ENCODE data around the gene COPZ2. TPM values are rescaled to one million over a fixed set of nuclear protein-coding genes. Genes with fewer than 3 reads are reported as not detected.
"Not testable (repeated sequence)": the region's sequence is repeated elsewhere in the genome, so short reads cannot be mapped to it uniquely, and the experiment has no call there.

The COPZ2 gene
- total RNA-seq, 1 donor, result 121 TPM

DNA sequence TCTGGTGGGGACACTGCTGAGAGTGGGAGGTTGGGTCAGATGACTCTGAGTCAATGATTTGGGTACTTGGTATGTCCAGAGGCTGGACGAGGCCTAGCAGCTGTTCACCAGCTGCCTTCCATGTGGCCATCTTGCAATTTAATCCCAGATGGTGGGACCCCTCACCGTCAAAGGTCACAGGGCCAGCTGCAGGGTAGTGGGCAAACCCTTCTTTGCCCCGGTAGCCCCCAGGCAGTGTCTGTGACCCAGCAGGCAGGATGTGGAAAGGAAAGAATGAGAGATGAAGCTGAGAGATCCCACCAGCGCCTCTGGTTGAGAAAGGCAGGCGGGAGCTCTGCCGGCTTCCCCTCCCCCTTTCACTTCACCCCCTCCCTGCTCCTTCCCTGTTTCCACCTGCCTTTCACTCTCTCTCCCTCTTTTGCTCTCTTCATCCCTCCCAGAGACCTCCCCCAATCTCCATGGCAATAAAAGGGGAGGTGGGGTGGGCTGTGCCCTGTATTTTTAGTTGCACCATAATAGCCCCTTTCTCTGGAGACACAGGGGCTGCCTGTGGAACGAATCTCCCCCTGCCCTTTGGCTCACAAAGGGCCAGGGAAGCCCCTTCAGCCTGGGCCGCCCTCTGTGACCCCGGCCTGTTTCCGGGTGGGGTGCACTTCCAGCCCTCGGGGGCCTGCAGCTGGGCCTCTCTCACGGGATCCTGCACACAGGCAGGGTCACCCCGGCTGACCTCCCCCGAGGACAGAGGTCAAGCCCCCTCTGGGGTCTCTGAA lies 46.5 kb downstream of the COPZ2 start:
- DNase-seq (ENCODE audit: insufficient read length, low spot score, missing footprints), result peak; percentile 50
- no peaks in the 10 kb centered on the region for H4K20me1 ChIP-seq (ENCODE audit: insufficient read depth, low read length)
- no peak overlapping the region for H3K4me2 ChIP-seq (ENCODE audit: insufficient read depth, low read length)
- H3K9me3 ChIP-seq (ENCODE audit: low read depth, low read length), result no peaks in the 10 kb centered on the region
- H3K79me2 ChIP-seq (ENCODE audit: insufficient read depth, low read length), result no peaks in the 10 kb centered on the region
- no peak overlapping the region for H3K4me3 ChIP-seq (ENCODE audit: insufficient read depth, low read length)
- peak overlapping the region; percentile 77 for H2AFZ ChIP-seq (ENCODE audit: low read length)
- TF ChIP-seq, protein P1, sequence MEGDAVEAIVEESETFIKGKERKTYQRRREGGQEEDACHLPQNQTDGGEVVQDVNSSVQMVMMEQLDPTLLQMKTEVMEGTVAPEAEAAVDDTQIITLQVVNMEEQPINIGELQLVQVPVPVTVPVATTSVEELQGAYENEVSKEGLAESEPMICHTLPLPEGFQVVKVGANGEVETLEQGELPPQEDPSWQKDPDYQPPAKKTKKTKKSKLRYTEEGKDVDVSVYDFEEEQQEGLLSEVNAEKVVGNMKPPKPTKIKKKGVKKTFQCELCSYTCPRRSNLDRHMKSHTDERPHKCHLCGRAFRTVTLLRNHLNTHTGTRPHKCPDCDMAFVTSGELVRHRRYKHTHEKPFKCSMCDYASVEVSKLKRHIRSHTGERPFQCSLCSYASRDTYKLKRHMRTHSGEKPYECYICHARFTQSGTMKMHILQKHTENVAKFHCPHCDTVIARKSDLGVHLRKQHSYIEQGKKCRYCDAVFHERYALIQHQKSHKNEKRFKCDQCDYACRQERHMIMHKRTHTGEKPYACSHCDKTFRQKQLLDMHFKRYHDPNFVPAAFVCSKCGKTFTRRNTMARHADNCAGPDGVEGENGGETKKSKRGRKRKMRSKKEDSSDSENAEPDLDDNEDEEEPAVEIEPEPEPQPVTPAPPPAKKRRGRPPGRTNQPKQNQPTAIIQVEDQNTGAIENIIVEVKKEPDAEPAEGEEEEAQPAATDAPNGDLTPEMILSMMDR (IDR thresholded peaks at IDR 0.05; ENCODE audit: extremely low read depth, low read depth, low read length), result no peak
- no peaks in the 10 kb centered on the region for H3K36me3 ChIP-seq (ENCODE audit: insufficient read depth, low read length)
- H3K27ac ChIP-seq (ENCODE audit: low read depth, low read length), result no peak overlapping the region
- peaks cover 4% of the 10 kb centered on the region for H3K27me3 ChIP-seq (ENCODE audit: insufficient read depth, low read length)
- H3K4me1 ChIP-seq (ENCODE audit: insufficient read depth, low read length), result peaks cover 3% of the 10 kb centered on the region

DNA sequence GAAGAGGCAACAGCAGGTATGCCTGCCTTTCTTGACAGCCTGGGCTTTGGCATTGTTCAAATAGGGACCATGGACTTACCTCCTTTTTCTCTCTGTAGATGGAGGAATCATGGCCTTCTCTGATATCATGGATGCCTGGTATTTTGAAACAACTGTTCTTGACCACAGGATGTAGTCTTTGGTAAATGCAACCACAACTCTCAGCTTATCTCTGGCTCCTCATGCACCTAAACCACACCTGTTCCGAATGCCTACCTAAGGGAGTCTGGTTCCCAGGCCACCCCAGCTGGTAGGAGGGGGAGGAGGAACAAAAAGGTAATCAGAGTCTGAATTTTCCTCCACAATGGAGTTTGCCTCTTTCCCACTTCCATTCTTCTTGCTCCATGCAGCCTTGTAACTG lies 47.9 kb downstream of the COPZ2 start:
- Histone ChIP-seq H2AFZ (ENCODE audit: low read length) (no peak overlapping the region), H3K36me3 (ENCODE audit: insufficient read depth, low read length) (no peaks in the 10 kb centered on the region), H3K27me3 (ENCODE audit: insufficient read depth, low read length) (peaks cover 4% of the 10 kb centered on the region), H3K9me3 (ENCODE audit: low read depth, low read length) (no peaks in the 10 kb centered on the region), H3K4me3 (ENCODE audit: insufficient read depth, low read length) (no peak overlapping the region), H3K27ac (ENCODE audit: low read depth, low read length) (no peak overlapping the region), H4K20me1 (ENCODE audit: insufficient read depth, low read length) (no peaks in the 10 kb centered on the region), H3K4me1 (ENCODE audit: insufficient read depth, low read length) (peaks cover 3% of the 10 kb centered on the region), H3K79me2 (ENCODE audit: insufficient read depth, low read length) (no peaks in the 10 kb centered on the region), H3K4me2 (ENCODE audit: insufficient read depth, low read length) (no peak overlapping the region)
- DNase-seq (ENCODE audit: insufficient read length, low spot score, missing footprints), result no peak
- TF ChIP-seq, protein P1 (IDR thresholded peaks at IDR 0.05; ENCODE audit: extremely low read depth, low read depth, low read length), result no peak

DNA sequence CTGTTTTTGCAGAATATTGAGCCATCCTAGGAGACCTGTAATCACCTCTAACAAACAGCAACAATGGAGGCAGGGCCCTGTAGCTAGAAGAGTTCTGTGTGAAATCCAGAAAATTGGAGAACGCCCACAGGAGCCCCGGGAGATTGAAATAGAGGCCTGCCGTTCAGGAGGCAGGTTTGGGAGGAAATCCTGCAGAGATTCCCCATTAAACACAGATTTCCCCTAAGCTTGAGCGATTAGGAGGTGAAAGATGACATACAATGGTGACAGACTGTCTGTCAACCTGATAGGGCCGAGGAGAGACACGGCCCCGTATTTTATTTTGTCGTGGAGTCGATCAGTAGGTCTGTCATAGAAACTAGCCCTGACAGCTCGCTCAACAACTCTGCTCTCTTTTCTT lies 48.4 kb downstream of the COPZ2 start:
- H3K36me3 ChIP-seq (ENCODE audit: insufficient read depth, low read length), result no peaks in the 10 kb centered on the region
- no peak overlapping the region for H3K4me3 ChIP-seq (ENCODE audit: insufficient read depth, low read length)
- peak; percentile 51 for DNase-seq (ENCODE audit: insufficient read length, low spot score, missing footprints)
- no peaks in the 10 kb centered on the region for H3K9me3 ChIP-seq (ENCODE audit: low read depth, low read length)
- no peaks in the 10 kb centered on the region for H3K79me2 ChIP-seq (ENCODE audit: insufficient read depth, low read length)
- H3K27ac ChIP-seq (ENCODE audit: low read depth, low read length), result no peak overlapping the region
- no peak overlapping the region for H3K4me2 ChIP-seq (ENCODE audit: insufficient read depth, low read length)
- no peaks in the 10 kb centered on the region for H4K20me1 ChIP-seq (ENCODE audit: insufficient read depth, low read length)
- TF ChIP-seq, protein P1 (IDR thresholded peaks at IDR 0.05; ENCODE audit: extremely low read depth, low read depth, low read length), result no peak
- H3K27me3 ChIP-seq (ENCODE audit: insufficient read depth, low read length), result peaks cover 2% of the 10 kb centered on the region
- H2AFZ ChIP-seq (ENCODE audit: low read length), result no peak overlapping the region
- H3K4me1 ChIP-seq (ENCODE audit: insufficient read depth, low read length), result peaks cover 3% of the 10 kb centered on the region

DNA sequence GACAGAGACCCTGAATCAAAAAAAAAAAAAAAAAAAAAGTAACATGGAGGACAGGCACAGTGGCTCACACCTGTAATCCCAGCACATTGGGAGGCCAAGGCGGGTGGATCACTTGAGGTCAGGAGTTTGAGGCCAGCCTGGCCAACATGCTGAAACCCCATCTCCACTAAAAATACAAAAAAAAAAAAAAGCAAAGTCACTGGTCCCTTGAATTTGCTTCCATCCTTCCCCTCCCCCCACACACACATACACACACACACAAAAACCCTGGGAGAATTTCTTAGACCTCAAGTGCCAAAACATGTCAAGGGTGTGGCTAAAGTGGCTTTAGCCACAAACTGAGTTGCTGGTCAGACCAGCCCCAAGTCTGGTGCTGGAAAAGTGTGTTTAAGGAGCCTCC lies 49.2 kb downstream of the COPZ2 start:
- H3K27me3 ChIP-seq (ENCODE audit: insufficient read depth, low read length); H3K27ac ChIP-seq (ENCODE audit: low read depth, low read length); H3K36me3 ChIP-seq (ENCODE audit: insufficient read depth, low read length); H2AFZ ChIP-seq (ENCODE audit: low read length); H3K79me2 ChIP-seq (ENCODE audit: insufficient read depth, low read length); H3K9me3 ChIP-seq (ENCODE audit: low read depth, low read length); H3K4me3 ChIP-seq (ENCODE audit: insufficient read depth, low read length); H3K4me2 ChIP-seq (ENCODE audit: insufficient read depth, low read length); H4K20me1 ChIP-seq (ENCODE audit: insufficient read depth, low read length); H3K4me1 ChIP-seq (ENCODE audit: insufficient read depth, low read length): not testable (repeated sequence)
- DNase-seq (ENCODE audit: insufficient read length, low spot score, missing footprints), result peak; percentile 30

Measured in osteoblast (primary cell).